GM19239 (cell line): ENCODE measurements around the gene ETDA.
"Not testable (repeated sequence)": the region's sequence is repeated elsewhere in the genome, so short reads cannot be mapped to it uniquely, and the experiment has no call there.

Source experiments
- DNase-seq: peaks from one replicate; pipeline ENCODE4 v3.0.0; 2011; ENCODE audit warnings: low spot score; ENCODE audit not compliant: insufficient read length
- FAIRE-seq: peaks from 2 replicates; lab custom pipeline; 2011; peaks lifted over from hg19 to GRCh38; lab: Jason Lieb, UNC

The ETDA gene

GRCh38 chrX:135252011-135252518, at the start of gene ETDA:
TSS of gene ETDA (plus strand) at chrX:135252061. CDS start at chrX:135253277, 1,216 bp downstream.
- not testable (repeated sequence) for DNase-seq
- FAIRE-seq, result peak; percentile 82

- FAIRE-seq, result not testable (repeated sequence)
Observed at GRCh38 chrX:135206427-135206826, 45.4 kb upstream of the ETDA start.

GRCh38 chrX:135213200-135213844, 38.5 kb upstream of the ETDA start:
- FAIRE-seq, result no peak
- DNase-seq, result no peak

More at GRCh38 chrX:135206427-135206826, 45.4 kb upstream of the ETDA start:
- DNase-seq, result not testable (repeated sequence)

GRCh38 chrX:135245989-135246388, 5.9 kb upstream of the ETDA start:
- not testable (repeated sequence) for DNase-seq, FAIRE-seq

- not testable (repeated sequence) for FAIRE-seq, DNase-seq
Observed at GRCh38 chrX:135256087-135256684, 4.3 kb downstream of the ETDA start.

- no peak for FAIRE-seq
- DNase-seq, result no peak
Observed at GRCh38 chrX:135256923-135257322, 5.1 kb downstream of the ETDA start.

GRCh38 chrX:135257469-135257868, 5.6 kb downstream of the ETDA start:
- FAIRE-seq (no peak), DNase-seq (no peak)

GRCh38 chrX:135260976-135261375, 9.1 kb downstream of the ETDA start:
- not testable (repeated sequence) for FAIRE-seq, DNase-seq

- not testable (repeated sequence) for FAIRE-seq, DNase-seq
Observed at GRCh38 chrX:135263376-135263775, 11.5 kb downstream of the ETDA start.

- FAIRE-seq, result no peak
- DNase-seq, result no peak
Observed at GRCh38 chrX:135264206-135264605, 12.3 kb downstream of the ETDA start.

GRCh38 chrX:135273162-135273561, 21.3 kb downstream of the ETDA start:
- DNase-seq (no peak), FAIRE-seq (no peak)

GRCh38 chrX:135275973-135276372, 24.1 kb downstream of the ETDA start:
- no peak for FAIRE-seq
- DNase-seq, result no peak

GRCh38 chrX:135287266-135287823, 35.5 kb downstream of the ETDA start:
- FAIRE-seq (no peak), DNase-seq (no peak)

- peak; percentile 9 for DNase-seq
- peak; percentile 90 for FAIRE-seq
Observed at GRCh38 chrX:135295238-135295943, 43.5 kb downstream of the ETDA start.

GRCh38 chrX:135295944-135296305, 44.1 kb downstream of the ETDA start:
- DNase-seq, result no peak
- FAIRE-seq, result no peak

- DNase-seq, result no peak
- FAIRE-seq, result peak; percentile 8
Observed at GRCh38 chrX:135302269-135302873, 50.5 kb downstream of the ETDA start.
